PC-3 (cell line): ENCODE data around the gene PDLIM5.

Source experiments
- CTCF ChIP-seq: fragments of 300-600 bp; sonication (generic); conservative IDR thresholded peaks from 2 replicates; pipeline ENCODE4 v1.5.1; 2017; ENCODE audit warnings: antibody characterized with exemption, low read depth, mild to moderate bottlenecking, low read length
- EZH2 ChIP-seq: fragments of 300-600 bp; sonication (generic); IDR thresholded peaks from one replicate; pipeline ENCODE4 v1.6.1; 2017; ENCODE audit warnings: antibody characterized with exemption, mild to moderate bottlenecking, low read length; ENCODE audit not compliant: unreplicated experiment
- EZH2phosphoT487 ChIP-seq: fragments of 300-600 bp; sonication (generic); IDR thresholded peaks from 2 replicates; pipeline ENCODE4 v1.6.1; 2018; ENCODE audit warnings: mild to moderate bottlenecking, antibody characterized with exemption, low read length, borderline replicate concordance

- TF ChIP-seq CTCF (no peak), EZH2 (no peak), EZH2phosphoT487 (no peak)
These were observed 17.2 kb upstream of the PDLIM5 start for GRCh38 chr4:94434505-94434904.
